Measurements from ENCODE around the gene ARHGEF4.
"Not testable (repeated sequence)": the region's sequence is repeated elsewhere in the genome, so short reads cannot be mapped to it uniquely, and the experiment has no call there.

ARHGEF4 gene

DNA sequence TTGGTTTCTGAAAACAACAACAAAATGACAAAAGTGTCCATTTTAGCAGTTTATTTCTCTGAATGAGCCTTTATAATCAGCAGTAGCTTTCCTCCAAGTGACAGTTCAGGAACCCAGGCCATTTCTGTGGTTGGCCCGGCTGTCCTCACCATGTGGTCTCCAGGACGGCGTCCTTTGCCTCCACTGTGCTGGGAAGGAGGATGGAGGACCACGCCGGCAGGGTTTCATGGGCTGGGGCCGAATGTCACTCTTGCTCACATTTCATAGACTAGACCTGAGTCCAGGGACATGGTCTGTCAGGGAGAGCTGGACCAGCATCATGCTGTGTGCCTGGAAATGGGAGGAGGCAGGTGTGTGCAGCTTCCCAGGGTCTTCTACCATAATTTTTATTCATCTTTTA lies 50.9 kb downstream of the ARHGEF4 start:
- no peak for DNase-seq

GRCh38 chr2:130890941-130891669 lies 54.4 kb downstream of the ARHGEF4 start:
- no peak for DNase-seq

DNA sequence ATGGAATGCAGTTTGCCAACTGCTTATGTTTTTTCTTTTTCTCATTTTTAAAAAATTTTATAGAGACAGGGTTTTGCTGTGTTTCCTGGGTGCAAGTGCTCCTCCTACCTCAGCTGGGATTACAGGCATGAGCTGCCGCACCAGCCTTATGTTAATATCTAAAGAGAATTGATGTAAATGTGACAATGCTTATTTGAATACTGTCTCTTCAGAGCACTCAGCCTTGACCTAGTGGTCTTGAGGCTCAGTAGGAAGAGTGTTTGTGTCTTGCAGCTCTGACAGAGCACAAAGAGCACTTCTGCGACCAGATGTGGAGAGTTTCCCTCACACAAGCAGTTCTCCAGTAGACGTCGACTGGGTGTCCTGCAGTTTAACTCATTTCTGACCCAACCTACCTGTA lies 55.3 kb downstream of the ARHGEF4 start:
- no peak for DNase-seq

DNA sequence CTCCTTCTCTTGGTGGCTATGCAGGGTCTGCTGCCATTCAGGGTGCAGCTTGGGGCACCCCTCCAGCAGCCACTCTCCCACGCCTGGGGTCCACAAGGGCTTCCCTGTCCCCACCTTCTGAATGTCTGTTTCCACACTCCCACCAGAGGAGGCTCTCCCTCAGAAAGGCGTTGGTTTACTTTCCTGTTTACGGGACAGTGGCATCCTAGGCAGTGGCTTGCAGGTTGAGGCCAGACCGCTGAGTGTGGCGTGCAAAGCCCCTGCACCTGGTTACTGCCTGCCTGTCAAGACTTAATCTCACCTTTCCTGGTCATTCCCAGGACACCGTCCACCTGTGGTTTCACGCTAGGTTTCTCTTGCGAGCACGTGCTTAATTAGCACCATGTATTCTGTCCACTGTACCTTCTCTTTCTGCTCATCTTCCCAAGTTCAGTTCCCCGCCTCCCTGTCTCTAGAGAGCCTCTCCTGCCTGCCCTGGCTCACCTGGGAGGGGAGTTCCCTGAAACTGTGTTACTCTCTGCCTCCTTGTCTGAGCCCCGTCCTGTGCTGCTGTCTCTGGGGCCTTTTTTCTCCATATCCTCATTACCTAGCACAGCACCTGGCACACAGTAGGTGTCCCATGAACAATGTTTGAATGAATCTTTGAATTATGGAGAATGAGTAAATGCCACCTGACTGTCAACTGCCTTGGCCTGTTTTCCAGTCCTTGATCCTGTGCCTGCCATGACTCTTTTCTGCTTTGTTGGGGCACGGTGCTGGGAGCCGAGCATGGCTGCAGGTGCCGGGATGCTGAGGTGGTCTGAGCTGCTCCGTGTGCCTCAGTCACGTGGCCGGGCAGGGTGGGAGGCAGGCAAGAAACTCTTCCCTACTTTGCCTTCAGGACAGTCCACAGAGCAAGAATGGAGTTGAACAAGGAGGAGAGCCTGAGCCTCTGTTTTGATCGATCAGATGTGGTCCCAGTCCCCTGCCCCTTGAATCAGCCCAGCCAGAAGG lies 56.4 kb downstream of the ARHGEF4 start:
- no peak for DNase-seq

DNA sequence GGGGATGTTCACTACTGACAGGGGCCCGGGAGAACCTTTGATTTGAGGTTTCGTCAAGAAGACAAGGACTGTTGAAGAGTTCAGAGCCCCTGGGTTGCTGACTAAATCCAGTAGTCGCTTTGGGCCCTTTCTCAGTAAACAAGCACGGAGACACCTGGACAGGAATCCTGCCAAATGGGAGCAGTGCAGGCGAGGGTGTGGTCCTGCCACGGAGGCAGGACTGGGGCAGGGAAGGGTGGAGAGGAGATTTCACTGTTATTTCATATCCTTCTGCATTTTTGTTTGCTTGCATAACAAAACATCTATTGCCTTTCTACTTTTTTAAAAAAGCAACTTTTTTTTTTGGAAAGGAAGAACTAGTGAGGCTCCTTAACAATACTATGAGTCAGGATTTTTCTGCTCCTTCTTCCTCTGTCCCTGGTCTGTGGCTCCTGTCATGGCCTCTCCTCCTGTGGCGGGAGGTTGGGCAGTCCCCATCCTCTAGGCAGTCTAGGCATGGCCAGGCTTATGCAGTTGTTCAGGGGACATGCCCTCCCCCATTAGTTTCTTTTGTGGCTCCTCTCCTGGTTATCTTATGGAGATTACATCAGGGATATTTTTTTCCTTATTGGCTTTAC lies 57.7 kb downstream of the ARHGEF4 start:
- no peak for DNase-seq

- DNase-seq, result no peak
Observed at GRCh38 chr2:130896813-130897212, 60.1 kb downstream of the ARHGEF4 start.

DNA sequence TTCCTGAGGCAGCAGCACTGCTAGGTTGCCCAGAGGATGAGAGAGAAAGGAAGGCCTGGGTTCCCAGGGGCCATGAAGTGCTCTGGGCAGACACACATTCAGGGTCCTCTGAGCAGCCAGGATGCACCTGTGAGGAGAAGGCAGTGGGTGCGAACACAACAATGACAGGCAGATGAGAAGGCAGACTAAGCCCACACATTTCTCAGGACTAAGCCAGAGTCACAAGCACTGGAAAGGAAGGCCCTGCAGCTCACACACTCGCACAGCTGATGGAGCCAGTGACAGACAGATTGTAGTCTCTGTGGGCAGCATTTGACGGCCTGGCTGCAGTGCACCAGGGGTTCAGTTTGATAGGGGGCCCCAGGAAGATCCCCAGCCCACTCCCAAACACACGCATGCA lies 61.8 kb downstream of the ARHGEF4 start:
- DNase-seq, result no peak

GRCh38 chr2:130899306-130899705 lies 62.6 kb downstream of the ARHGEF4 start:
- no peak for DNase-seq

GRCh38 chr2:130901061-130901460 lies 64.3 kb downstream of the ARHGEF4 start:
- no peak for DNase-seq

DNA sequence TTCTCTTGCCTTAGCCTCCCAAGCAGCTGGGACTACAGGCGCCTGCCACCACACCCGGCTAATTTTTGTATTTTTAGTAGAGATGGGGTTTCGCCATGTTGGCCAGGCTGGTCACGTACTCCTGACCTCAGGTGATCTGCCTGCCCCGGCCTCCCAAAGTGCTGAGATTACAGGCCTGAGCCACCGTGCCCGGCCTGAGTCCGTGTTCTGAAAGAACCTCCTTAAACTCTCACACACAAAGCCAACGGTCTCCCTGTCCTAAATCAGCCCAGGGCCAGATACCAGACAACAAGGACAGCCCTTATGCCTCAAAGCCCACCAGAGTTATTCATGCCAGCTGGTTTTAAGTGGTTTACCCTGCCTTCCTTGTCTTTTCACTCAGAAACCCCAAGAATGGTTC lies 64.9 kb downstream of the ARHGEF4 start:
- not testable (repeated sequence) for DNase-seq

DNA sequence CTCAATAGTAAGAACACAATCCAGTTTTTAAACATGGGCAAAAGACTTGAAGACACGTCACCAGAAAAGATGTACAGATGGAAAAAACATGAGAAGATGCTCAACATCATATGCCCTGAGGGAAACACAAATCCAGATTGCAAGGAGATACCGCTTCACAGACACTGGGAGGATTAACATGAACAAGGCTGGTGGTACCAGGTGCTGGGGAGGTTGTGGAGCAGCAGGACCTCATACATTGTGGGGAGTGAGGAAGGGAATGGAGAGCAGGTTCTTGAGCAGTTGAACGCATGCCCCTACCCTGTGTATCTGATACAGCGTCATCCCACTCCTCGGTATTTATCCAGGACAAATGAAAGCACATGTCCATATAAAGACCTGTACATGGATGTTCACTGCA lies 72.1 kb downstream of the ARHGEF4 start:
- no peak for DNase-seq

DNA sequence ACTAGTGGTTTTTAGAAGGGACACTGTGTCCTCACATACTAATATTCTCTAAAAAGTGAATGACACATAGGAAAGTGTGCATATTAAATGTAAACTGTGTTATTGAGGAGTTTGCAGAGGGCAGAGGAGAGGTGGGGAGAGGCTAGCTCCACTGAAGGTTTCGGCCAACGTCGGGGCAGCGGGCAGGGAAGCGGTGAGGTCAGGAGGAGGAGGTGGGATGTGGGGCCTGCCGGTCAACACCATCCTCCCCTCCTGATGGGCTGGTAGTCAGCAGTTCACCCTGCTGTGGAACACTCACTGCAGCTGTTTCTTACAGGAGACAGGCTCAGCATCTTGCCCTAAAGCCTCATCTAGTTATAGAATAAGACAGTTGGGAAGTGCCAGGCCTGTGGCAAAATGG lies 74.2 kb downstream of the ARHGEF4 start:
- no peak for DNase-seq

DNA sequence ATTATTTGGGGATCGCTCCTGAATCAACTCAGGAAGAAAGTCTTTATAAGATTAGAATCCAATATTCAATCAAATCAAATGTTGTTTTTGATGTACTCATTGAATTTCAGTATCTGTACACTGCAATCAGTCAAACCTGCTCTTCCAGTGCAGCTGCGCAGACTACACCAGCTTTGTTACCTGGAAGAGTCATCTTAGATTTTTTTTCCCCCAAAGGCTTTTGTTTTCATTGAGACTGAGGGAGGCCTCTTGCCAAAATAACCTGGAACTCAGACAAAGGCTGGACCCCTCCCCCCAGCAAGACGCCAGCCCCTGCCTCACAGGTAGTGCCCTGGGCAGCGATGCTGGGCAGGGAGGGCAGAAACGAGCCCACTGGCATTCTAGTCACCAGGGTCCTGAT lies 74.8 kb downstream of the ARHGEF4 start:
- DNase-seq, result no peak

- DNase-seq, result no peak
Observed at GRCh38 chr2:130911996-130912395, 75.3 kb downstream of the ARHGEF4 start.

DNA sequence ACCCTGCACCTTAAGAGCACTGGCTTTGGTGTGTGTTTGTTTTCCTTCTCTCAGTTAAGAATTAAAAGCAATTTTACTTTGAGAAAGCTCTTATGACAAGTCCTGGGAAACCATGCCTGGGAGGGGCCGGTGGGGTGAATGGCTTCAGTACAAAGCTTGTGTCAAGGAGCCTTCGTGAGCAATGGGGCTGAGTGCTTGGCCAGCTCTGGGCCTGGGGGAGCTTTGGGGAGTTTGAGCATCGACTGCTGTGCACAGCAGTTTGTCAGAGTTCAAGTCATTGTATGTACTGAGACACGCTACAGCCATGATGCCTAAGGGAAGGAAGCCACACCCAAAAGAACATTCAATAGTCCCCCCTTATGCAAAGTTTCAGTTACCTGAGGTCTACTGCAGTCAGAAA lies 75.8 kb downstream of the ARHGEF4 start:
- no peak for DNase-seq

GRCh38 chr2:130913891-130914290 lies 77.2 kb downstream of the ARHGEF4 start:
- no peak for DNase-seq

DNA sequence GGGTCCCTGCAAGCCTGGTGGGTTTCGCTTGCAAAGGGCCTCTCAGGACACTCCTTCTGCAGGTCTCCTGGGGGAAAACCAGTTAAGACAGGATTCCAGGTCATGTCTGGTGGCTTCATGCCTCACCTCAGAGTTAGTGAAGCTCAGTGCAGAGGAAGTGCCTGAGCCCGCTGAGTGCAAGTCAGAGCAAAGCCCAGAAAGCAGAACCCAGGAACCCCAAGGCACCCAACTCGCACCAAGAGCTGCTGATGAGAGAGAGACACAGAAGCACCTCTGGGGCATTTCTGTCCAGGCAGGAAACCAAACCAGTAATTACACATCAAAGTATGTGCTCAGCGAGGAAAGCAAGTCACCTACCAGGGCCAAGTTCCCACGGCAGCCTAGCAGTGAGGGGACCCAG lies 78.4 kb downstream of the ARHGEF4 start:
- no peak for DNase-seq

DNA sequence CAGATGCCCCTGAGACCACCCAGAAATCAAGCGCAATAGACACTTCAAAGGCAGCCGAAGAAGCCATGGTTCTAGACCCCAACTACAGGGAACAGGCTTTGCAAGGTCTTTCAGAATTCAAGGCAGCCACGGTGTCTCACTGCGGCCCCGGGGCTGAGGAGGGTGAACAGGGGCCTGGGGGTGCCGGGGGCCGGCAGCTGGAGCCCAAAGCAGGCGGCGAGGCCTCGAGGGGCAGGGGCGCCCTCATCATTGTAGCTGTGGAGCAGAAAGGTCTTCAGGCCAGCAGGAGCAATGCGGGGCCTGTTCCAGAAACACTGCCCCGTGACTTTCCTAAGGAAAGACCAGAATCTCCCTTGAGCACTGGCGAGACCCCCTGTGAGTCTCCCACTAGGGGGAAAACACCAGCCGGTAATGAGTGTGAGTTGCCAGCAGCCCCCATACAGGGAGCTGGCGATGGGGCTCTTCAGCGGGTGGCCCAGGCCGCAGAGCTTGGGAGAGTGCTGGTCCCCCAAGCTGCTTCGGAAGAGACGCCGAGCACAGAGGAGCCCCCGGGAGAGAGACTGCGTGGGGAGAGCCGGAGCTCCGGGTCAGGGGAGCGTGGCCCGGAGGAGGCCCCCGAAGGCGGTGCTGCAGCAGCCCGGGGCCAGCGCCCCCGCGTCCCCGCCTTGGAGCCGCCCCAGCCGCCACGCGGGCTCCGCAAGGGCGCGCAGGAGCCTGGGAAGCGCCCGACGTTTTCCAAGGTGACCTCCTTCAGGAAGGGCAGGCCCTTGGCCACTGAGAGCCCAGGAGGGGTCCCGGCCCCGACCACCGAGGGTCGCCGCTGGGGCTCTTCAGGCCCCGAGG lies 79.1 kb downstream of the ARHGEF4 start:
- no peak for DNase-seq

DNA sequence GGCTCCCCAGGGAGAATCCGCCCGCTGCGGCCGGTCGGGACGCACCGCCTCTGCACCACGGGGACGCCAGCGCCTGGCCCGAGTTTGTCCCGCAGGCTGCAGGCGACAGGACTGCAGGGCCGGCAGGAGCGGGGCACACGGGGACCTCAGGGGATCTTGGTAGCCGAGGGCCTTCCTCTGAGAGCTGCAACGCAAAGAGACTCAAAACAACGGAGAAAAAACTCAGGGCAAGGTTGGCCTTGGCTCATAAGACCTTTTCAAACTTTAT lies 79.7 kb downstream of the ARHGEF4 start:
- no peak for DNase-seq

- DNase-seq, result no peak
Observed at GRCh38 chr2:130917006-130917688, 80.4 kb downstream of the ARHGEF4 start.

DNA sequence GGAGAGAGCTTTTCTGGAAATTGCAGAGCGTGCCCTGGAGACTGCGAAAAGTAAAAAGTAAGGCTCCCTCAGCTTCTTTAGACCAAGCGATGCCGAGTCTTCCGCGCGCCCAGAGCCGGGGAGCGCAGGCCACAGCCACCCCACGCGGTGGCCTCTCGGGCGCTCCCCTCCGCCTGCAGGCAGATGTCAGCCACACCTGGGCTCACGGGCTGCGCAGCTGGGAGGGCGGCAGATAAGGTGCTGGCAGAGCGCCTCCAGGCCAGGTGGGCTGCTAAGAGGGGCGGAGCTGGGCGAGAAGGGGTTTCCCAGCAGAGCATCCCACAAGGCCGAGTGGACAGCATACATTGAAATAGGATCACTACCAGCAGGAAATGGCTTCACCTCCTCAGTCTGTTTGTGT lies 81.7 kb downstream of the ARHGEF4 start:
- DNase-seq, result no peak

Data from fibroblast of skin of scalp (primary cell).